Pons (tissue), 1 donor: ENCODE measurements around the gene SFXN5.
"Not testable (repeated sequence)": the region's sequence is repeated elsewhere in the genome, so short reads cannot be mapped to it uniquely, and the experiment has no call there.

Experiments used
- DNase-seq: peaks from one replicate; pipeline ENCODE4 v3.0.0-alpha.2; 2016; ENCODE audit warnings: low spot score

The SFXN5 gene

GRCh38 chr2:72921853-72922252, 149.7 kb downstream of the SFXN5 start:
- DNase-seq: no peak

DNA sequence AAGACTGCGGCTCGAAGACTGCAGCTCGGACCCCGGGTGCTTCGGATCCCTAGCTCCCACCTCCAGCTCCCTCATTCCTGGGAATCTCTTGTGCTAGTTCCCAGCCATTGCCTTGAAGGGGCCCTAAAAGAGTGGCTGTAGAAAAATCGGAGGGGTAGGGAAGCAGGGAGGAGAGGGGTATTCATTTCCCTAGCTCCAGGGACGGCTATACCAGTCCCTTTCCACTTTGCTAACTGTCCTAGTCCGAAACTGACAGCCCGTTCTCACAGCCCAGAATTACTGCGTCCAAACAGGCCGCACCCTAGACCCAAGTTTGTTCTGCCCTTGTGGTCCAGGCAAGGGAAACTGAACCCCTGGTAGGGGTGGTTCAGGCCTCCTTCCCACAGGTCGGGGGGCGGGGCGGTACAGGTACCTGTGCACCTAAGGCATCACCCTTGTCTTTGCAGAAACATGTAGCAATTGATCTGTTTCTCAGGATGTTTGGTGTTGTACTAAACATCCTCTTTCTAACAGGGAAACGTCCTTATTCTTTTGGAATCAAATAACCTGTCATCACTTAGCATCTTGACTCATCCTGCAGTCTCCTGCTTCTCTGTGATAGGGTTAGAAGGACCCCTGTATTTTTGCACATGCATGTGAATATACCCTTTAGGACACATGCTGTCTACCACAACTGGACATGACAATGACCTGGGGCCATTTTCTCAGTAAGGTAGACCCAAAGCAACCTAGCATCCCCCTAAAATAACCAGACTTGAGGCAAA, 150.2 kb downstream of the SFXN5 start:
- no peak for DNase-seq

DNA sequence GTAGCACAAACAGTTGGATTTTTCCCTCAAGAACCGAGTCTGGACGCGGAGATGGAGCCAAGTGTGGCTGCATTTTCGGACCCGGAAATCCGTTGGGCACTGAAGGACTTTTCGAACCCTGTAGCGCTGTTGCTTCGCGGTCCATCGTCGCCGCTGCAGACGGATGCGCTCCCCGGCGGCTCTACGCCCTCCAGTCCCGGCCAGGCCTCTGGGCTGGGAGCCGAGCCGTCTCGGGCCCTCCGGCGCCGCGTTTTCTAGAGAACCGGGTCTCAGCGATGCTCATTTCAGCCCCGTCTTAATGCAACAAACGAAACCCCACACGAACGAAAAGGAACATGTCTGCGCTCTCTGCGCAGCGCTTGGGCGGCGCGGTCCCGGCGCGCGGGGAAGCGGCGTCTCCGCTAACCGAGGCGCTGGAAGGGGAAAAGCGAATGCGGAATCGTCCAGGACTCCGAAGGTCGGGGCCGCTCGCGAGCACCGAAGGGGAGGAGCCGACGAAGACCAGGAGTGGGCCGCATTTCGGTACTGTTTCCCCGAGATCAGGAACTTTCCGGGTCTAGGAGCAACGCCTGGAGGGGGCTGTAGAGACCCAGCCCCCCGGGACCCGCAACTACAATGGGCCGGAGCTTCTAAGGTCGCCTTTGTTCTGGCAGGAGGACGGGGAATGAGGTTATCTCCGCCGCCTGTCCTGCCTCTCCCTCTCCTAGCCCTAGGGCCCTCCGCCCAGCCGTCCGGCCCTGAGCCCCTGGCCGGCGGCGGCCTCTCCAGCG, 151.0 kb downstream of the SFXN5 start:
- DNase-seq: no peak

DNA sequence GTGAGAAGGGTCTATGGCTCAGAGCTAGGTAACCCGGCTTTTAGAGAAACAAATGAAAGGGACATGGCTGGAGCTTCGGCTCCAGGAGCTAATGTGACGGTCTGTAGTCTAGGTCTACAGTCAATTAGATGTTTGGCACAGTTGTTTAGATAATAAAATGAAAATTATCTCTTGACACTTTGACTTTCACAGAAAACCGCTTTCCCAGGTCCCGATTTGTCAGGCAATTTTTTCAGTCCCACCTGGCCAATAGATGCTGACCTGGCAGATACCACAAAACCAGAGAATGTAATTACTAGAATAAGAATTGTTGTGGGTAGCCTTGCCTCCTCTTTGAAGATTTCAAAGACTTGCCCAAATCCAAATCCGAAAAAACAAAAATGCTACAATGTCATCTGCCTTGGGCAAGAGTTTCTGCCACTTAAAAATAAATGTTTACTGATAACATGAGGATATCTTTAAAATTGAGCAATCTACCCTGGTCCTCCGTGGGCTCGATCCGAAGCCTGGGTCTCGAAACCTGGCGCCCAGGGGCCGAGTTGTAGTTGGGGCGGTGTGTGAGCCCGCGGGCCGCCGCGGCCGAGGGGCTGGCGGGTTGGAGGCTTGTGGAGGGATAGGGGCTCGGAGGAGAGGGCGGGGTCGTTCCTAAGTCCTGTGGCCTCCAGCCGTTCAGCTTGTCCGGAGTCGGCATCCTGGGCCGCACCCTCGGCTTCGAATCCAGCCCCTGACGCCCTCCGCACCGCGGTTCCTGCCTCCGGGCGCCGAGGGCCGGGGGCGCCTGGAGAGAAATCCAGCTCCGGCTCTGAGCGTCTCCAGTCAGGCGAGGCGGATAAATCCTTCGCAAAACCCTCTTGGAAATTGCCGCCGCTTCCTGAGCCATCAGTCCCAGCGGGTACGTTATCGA, 151.8 kb downstream of the SFXN5 start:
- DNase-seq: no peak

DNA sequence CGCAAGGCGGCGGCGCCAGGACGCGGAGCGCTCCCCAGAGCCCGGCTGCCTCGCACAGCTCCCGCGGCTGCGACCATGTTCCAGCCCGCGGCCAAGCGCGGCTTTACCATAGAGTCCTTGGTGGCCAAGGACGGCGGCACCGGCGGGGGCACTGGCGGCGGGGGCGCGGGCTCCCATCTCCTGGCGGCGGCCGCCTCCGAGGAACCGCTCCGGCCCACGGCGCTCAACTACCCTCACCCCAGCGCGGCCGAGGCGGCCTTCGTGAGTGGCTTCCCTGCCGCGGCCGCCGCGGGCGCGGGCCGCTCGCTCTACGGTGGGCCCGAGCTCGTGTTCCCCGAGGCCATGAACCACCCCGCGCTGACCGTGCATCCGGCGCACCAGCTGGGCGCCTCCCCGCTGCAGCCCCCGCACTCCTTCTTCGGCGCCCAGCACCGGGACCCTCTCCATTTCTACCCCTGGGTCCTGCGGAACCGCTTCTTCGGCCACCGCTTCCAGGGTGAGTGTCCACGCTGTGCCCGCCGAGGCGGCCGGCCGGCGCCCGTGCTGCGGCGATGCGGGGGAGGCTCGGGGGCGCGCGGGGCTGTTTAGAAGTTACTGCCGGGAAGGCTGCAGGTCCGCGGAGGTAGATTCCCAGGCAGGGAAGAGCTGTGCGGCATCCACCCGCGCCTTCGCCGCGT, 153.5 kb downstream of the SFXN5 start:
- DNase-seq: no peak

DNA sequence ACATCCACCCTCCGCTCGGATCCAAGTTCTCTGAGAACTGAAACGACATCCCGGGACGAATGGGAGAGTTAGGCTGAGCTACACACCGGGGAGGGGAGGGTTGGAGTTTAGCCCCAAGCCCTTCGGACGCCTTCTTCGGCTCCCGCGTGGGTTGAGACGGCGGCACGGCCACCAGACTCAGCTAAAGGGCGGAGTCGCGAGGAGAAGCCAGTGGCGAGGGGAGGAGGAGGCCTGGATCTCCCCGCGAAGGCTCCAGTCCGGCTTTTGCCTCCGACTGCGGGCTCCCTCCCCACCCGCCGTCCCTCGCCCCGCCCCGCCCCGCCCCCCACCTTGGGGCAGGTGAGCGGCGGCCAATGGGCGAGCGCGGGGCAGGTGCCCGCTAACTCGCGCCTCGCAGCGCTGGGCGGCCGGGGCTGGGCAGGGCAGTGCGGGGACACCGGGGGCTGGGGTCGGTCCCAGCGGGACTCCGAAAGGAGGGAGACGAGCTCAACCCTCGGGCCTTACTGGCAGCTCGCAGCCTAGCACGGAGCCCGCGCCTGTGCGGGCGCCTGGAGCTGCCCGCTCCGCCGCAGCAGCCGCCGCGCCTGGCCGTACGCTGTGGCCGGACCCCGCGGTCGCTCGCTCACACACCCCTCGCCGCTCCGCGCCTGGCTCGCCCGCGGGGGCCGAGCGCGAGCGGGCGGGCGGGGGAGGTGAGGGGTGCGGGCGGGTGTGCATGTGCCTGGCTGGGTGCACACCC, 154.2 kb downstream of the SFXN5 start, which contains the start of gene EMX1:
Gene EMX1, plus strand, starts transcription at position 382 of the 739 bp plus-strand sequence. Its CDS starts 334 bp downstream, at position 716.
- no peak for DNase-seq

DNA sequence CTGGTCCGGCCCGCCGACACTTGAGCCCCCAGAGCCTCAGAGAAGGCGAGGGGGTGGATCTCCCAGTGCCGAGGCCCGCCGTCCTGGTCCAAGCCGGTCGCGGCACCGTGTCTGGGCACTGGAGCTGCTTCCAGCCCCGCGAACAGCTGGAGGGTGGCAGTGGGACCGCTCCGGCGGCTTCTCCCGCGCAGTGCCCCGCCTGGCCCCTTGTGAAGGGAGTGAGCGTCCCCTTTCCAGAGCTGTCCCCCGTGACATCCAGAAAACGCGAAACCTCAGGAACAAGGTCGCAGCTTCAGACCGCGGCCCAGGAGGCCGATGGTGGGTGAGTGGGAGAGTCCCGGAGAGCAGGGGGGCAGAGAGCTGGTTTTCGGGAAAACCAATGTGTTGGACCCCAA, 154.8 kb downstream of the SFXN5 start:
- no peak for DNase-seq

DNA sequence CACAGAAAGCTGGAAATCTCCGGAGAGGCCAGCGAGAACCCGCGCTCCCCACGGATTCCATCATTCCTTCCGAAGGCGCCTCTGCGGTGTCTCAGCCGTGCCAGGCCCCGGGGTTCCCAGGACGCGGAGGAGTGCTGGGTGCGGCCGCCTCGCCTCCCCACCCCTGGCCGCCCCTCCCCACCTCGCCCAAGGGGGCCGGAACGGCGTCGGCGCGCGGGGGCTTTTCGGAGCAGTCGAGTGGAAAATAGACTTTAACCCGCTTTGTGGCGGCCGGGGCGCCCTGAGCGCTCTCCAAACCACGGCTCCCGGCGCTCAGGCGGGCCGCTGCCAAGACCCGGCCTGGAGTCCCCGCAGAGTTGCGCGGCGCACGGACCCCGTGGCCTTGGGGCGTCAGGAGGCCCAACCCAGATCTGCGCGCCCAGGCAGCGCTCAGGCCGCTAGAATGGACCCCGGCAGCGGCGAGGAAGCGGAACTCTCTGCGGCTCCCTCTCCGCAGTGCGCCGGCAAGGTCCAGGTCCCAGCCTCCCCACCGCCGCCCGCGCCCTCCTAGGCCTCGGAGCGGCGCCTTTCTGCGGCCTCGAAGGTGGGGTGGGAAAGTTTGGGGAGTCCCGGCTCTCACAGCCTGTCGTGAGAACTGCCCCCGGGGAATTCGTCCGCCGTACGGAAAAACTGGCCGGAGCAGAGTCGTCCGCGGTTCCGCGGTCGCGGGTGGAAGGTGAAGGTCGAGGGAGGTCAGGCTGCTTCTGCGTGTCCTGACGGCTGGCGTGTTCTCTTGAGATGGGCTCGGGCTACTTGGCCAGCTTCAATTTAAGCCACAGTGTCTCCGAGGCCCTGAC, 155.4 kb downstream of the SFXN5 start:
- no peak for DNase-seq

DNA sequence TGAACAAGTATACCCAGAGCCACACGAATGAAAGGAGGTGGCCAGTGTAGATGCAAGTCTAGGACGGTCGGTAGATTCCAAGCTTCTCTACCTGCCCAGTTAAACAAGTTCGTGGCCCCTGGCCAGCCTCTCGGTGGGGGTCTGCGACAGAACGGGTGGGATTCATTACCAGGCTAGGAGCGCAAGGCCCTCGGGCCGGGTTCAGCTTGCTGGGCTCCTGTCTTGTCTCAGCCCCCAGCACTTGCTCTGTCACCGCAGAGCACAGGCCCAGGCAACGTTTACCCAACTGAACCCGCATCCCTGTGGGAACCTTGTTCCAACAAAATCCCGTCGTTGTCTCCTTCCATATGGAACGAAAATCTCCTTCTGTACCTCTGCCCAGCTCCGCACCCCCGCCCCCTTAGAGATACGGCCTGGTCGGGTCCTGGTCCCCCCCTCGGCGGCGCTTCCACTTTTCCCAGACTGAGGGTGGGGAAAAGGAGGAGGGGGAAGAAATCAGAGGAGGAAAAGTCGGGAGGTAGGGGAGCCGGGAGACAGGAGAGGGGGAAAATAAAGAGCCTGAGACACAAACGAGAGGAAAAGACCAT, 156.1 kb downstream of the SFXN5 start:
- DNase-seq: no peak

DNA sequence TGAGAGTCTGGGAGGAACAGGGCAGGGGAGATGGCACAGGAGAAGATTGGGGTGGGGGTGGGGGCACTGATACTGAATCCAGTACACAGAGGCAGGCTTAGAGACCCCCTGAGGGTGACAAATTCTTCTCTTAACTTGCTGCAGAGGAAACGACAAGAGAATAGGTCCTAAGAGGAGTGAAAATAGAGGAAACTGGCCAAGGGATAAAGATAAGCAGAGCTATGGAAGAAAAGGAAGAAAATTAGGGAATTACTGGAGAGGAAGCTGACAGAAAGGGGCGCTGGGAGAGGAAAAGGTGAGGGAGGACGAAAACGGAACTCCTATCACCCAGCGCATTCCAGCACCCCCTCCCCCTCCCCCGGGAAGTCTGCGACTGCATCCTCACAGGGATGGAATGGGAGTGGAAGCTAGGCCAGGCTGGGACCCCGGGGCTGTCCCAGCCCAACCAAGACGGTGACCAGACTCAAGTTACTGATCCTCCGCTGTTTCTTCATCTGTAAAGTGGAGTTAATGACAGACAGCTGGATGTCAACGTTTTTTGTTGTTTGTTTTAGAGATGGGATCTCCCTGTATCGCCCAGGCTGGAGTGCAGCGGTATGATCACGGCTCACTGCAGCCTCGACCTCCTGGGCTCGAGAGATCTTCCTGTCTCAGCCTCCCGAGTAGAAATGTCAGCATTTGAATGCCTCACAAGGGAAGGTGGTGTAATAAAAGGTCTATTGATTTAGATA, 156.8 kb downstream of the SFXN5 start:
- no peak for DNase-seq

DNA sequence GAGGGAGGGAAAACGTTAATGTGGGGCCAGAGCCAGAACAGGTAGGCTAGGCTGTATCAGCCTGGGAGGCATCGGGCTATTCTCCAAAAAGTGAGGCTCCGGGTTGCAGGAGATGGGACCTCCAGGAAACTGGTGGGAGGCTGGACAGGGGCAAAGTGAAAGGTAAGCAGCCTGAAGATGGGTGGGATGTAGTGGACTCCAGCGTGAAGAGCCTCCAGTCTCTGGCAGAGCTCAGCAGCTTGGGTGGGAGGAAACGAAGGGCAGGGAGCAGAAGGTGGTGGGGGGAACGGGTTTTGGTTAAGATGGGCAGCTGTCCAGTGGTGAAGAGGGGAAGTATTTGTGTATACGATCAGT, 157.3 kb downstream of the SFXN5 start:
- DNase-seq: no peak

- no peak for DNase-seq
Measured at GRCh38 chr2:72913486-72914205, 157.9 kb downstream of the SFXN5 start.

GRCh38 chr2:72911256-72911655, 160.3 kb downstream of the SFXN5 start:
- no peak for DNase-seq

GRCh38 chr2:72908741-72909140, 162.8 kb downstream of the SFXN5 start:
- DNase-seq: no peak

DNA sequence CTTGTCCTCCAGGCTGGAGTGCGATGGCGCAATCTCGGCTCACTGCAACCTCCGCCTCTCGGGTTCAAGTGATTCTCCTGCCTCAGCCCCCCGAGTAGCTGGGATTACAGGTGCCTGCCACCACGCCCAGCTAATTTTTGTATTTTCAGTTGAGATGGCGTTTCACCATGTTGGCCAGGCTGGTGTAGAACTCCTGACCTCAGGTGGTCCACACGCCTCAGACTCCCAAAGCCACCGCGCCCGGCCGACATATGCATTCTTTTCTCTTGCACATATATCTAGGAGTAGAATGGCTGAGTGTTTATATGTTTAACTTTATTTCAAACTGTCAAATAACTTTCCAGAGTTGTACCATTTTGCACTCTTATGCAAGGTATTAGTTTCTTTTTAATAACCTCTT, 164.1 kb downstream of the SFXN5 start:
- not testable (repeated sequence) for DNase-seq

GRCh38 chr2:72901426-72901825, 170.1 kb downstream of the SFXN5 start:
- no peak for DNase-seq

- no peak for DNase-seq
Measured at GRCh38 chr2:72900191-72900825, 171.2 kb downstream of the SFXN5 start.

DNA sequence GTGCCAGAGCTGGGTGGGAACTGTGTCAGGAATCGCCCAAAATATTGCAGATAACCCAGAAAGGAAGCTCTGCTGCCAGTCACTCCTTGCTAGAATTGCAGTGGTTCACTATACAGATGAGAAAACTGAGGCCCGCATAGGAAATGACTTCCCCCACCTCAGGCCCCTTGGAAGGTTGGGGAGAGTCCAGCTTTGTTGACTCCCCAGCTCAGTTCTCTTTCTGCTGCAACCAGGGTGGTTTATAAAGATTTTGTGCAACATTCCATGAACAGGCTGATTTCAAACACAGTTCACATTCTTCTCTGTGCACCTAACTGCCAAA, 173.0 kb downstream of the SFXN5 start:
- DNase-seq: no peak
